Subcutaneous adipose tissue (tissue), 4 donors: Measurements from ENCODE around the gene SAMD13. TPM values are rescaled to one million over a fixed set of nuclear protein-coding genes. Genes with fewer than 3 reads are reported as not detected.

ENCODE experiments used
- CTCF ChIP-seq: fragments of 450-650 bp; IDR thresholded peaks from one replicate; pipeline ENCODE4 v1.5.1; 2016; ENCODE audit warnings: low read depth, mild to moderate bottlenecking, control low read depth, antibody characterized with exemption, moderate library complexity
- total RNA-seq, 4 donors: library from RNA; depleted of rRNA; stranded (reverse); fragments of >200 nt; gene quantifications; one replicate each; pipeline ENCODE4 v1.1.0, GENCODE V29; 2016

Gene SAMD13, protein sequence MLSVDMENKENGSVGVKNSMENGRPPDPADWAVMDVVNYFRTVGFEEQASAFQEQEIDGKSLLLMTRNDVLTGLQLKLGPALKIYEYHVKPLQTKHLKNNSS
- total RNA-seq: 1 to 10 TPM in 3 of 4 donors, under 1 TPM in 1; 0.98 to 4.6 (median 1.2) TPM

DNA sequence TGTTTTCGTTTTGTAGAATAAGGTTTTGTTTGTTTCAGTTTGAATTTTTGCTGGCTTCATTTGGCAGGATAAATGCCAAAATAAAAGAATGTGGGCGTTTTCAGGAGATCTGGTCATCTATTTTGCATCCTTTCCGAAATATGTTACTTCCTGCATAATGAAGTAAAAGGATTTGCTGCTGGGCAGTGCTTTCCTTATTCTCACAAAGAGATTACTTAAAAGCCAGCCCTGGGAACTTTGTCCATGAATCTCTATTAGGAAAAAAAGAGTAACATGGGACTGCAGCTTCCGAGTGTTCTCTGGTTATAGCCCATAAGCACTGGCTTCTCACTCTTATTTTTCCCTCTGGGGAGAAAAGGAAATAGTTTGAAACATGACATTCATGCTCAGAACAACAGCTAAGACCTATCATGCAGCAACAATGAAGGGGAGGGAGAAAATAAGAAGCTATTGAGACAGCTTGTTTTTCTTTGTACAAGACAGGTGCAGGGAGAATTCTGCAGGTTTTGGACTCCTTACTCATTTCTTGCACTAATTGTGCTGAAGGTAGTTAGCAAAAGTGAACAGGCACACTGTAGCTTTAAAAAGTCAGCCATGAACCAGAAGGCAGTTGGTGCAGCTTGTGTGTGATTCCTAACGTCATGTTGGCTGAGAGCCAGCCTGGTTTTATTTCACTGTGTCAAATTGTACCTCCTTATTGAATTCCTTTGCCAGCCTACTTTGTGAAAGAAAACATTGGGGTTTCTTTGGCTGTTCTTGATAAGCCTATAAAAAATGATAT is at the start of gene SAMD13:
Gene SAMD13, plus strand, starts transcription at position 705 of the 781 bp plus-strand sequence. CDS start 1,527 bp downstream, outside the sequence.
- no peak for TF ChIP-seq CTCF

DNA sequence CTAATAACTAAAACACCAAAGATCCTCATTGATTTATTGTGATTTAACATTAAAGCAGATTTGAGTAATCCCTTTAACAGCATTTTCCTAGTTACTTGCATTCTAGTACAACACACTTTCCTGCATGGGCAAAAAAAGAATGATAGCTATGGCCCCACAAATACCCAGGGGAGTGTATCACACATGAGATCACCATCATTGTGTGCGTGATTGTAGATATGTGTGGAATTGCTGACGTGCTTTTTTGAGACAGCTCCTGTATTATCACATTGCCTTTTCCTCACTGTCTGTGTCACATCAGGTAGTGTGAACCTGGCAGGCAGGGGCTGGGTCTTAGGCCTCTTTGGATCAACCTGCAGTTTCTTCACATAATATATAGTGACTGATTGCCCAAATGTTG is 48.5 kb upstream of the SAMD13 start:
- TF ChIP-seq CTCF: no peak

DNA sequence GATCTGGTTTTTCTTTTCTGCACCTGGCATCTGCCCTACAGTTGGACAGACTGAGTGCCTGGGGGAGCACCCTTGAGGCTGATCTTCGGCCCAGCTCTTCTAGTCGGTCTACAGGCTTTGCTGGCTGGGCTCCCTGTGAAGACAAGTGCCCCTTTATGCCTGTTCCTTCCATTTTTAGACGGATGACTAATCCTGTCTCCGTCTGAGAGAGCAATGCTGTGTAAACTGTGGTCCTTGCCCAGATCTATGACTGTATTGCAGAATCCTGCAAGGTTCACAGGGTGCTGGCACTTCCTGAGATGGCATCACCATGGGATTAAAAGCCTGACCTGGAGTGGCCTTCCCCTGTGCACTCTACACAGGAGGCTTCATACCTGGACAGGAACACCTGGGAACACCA is 47.6 kb upstream of the SAMD13 start:
- TF ChIP-seq CTCF: no peak

DNA sequence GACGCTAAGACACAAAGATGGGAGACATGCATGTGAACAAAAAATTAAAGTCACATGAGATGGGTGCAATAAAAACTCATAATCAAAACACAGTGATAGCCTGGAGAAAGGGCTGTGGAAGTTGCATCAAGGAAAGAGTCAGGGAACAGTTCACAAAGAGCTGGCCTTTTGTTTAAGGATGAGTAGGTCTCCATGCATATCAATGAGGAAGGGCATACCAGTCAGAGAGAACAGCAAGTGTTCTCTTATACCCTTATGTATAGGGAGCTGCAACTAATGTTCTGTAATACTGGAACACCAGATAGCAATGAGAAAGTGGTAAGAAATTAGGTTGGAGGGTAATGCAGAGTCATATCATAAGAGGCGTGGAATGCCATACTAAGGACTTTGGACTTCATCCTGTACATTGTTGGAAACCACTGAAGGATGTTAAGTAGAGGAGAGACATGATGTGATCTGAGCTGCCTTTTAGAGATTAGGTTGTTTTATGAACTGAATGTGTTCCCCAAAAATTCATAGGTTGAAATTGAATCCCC is 46.7 kb upstream of the SAMD13 start:
- TF ChIP-seq CTCF: no peak

GRCh38 chr1:84255582-84255981 is 45.9 kb upstream of the SAMD13 start:
- TF ChIP-seq CTCF: no peak

- no peak for TF ChIP-seq CTCF
These were observed 43.9 kb upstream of the SAMD13 start for GRCh38 chr1:84257617-84258016.

GRCh38 chr1:84259376-84259775 is 42.1 kb upstream of the SAMD13 start:
- no peak for TF ChIP-seq CTCF
